AG10803 (cell line): ENCODE results near the gene GCAT.
A peak's percentile ranks its signal among the peaks of the same experiment; 100 is the strongest.
"Not testable (repeated sequence)": the region's sequence is repeated elsewhere in the genome, so short reads cannot be mapped to it uniquely, and the experiment has no call there.

Experiments
- DNase-seq: peaks from one replicate; pipeline ENCODE4 v3.0.0; 2010; ENCODE audit warnings: low read depth
- H3K4me3 ChIP-seq: 2 replicates; pipeline ENCODE4 v1.5.1; 2011; ENCODE audit warnings: mild to moderate bottlenecking, low read length, control low read depth
- CTCF ChIP-seq: conservative IDR thresholded peaks from 2 replicates; pipeline ENCODE4 v1.5.1; 2011; ENCODE audit warnings: mild to moderate bottlenecking, low read length, control low read depth, inconsistent platforms

Gene GCAT

DNA sequence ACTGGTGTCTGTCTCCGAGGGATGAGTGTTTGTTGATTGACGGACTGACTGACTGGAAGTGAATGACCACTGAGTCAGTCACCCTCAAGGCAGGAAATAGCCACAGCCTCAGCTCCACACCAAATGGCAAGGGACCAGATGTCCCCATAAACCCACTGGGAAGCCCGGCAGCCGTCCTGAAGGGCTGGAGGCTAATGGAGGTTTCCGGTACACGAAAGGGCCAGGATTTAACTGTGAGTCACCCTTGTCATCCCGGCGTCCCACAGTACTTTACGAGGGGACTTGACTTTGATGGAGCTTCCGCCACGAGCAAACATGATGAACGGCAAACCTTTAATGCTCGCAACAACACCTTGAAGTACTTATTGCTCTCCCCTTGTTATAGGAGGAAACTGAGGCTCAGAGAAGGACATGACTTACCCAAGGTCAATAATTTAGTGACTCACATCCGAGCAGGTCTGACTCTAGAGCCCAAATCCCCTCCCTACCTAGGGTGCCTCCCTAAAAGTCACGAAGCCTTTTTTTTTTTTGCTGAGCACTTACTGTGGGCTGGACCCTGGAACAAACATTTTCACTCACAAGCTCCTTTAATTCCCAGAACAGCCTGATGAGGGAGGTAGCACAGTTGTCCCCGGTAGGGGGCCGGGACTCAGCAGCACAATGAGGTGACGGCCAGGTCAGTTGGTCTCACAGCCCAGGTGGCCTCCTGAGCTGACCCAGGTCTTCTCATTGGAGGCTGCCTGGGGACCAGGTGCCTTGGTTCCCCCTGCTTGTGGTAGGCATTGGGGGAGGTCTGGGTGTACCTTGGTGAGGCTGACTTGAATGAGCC is 25.2 kb upstream of the GCAT start:
- TF ChIP-seq CTCF = peak; percentile 31
- no peak overlapping the region for H3K4me3 ChIP-seq
- peak; percentile 65 for DNase-seq

DNA sequence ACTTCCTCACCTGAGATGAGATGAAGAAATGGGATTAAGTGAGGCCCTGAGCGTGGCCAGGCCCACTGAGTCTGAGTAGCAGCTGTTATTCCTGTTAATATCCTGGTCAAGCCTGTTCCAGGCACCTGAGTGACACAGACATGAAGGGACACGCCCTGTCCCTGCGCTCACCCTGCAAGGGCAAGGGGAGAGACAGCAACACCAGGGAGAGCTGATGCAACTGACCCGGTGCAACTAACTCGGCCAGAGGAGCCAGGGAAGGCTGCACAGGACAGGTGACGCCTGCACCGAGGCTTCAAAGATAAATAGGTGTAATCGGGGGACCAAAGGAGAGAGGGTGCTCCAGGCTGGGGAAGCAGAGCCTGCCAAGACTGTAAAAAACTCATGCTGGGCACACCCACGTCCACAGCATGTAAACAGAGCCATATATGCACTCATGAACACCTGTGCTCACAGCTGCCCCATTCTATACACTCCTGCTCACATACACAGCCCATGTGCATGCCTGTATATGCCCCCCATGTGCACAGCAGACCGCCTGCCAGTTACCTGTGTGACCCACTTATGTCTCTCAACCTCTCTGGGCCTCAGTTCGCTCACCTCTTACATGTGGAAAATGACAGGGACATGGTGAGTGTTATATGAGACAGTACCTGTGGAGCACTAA is 22.8 kb upstream of the GCAT start:
- no peak overlapping the region for H3K4me3 ChIP-seq
- no peak for DNase-seq

DNA sequence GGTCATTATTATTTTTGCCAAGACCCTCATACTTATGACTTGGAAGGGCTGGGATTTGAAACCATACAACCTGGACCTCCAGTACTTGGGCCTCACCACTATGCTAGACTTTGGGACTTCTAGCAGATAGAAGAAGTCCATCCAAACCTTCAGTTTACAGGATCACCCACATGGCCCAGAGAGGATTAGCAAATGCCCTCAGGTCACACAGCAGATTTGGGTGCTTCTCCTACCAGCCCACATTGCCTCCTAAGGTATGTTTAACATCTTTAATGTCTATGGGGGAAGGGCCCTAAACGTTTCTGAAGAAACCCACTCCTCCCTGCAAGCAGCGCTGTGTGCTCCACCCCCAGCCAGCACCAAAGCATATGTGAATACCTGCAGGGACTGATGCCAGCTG is 17.5 kb upstream of the GCAT start:
- no peak for TF ChIP-seq CTCF
- DNase-seq = no peak
- H3K4me3 ChIP-seq = no peak overlapping the region

More for the DNA sequence above, 22.8 kb upstream of the GCAT start:
- TF ChIP-seq CTCF = no peak

GRCh38 chr22:37792494-37792893 is 15.2 kb upstream of the GCAT start:
- TF ChIP-seq CTCF = no peak
- DNase-seq = no peak
- no peak overlapping the region for H3K4me3 ChIP-seq

GRCh38 chr22:37794376-37794775 is 13.4 kb upstream of the GCAT start:
- H3K4me3 ChIP-seq = no peak overlapping the region
- no peak for TF ChIP-seq CTCF
- no peak for DNase-seq

DNA sequence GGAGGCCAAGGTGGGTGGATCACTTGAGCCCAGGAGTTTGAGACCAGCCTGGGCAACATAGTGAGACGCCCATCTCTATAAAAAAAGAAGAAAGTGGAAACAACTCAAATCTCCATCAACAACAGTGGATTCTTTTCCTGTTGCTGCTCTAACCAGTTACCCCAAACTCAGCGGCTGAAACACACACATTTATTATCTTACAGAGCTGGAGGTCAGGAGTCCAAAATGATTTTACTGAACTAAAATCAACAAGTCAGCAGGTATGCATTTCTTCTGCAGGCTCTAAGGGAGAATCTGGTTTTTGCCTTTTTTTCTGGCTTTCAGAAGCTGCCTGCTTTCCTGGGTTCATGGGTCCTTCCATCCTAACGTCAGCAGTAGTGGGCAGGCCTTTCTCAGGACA is 11.7 kb upstream of the GCAT start:
- DNase-seq = no peak
- TF ChIP-seq CTCF = no peak
- no peak overlapping the region for H3K4me3 ChIP-seq

- DNase-seq, H3K4me3 ChIP-seq: not testable (repeated sequence)
Observed at GRCh38 chr22:37797259-37797658, 10.5 kb upstream of the GCAT start.
